HG03457 (cell line): ENCODE measurements around the gene TJP2.
"Not testable (repeated sequence)": the region's sequence is repeated elsewhere in the genome, so short reads cannot be mapped to it uniquely, and the experiment has no call there.

ENCODE experiments used
- ATAC-seq: cut with Tn5 transposase; IDR thresholded peaks from one replicate; pipeline ENCODE4 v1.9.1; 2021; ENCODE audit warnings: moderate number of reproducible peaks; ENCODE audit not compliant: unreplicated experiment

Gene TJP2

GRCh38 chr9:69157751-69158466 lies 16.2 kb upstream of the TJP2 start:
- no peak for ATAC-seq

- no peak for ATAC-seq
Measured at GRCh38 chr9:69158471-69158870, 15.6 kb upstream of the TJP2 start.

GRCh38 chr9:69164573-69164972 lies 9.5 kb upstream of the TJP2 start:
- ATAC-seq = not testable (repeated sequence)

GRCh38 chr9:69165581-69165980 lies 8.5 kb upstream of the TJP2 start:
- ATAC-seq = no peak

- ATAC-seq = no peak
Measured at GRCh38 chr9:69168709-69169217, 5.3 kb upstream of the TJP2 start.

- ATAC-seq = no peak
Measured at GRCh38 chr9:69170231-69170630, 3.8 kb upstream of the TJP2 start.

GRCh38 chr9:69171049-69171448 lies 3.0 kb upstream of the TJP2 start:
- ATAC-seq = no peak

- ATAC-seq = no peak
Measured at GRCh38 chr9:69171517-69171916, 2.6 kb upstream of the TJP2 start.

GRCh38 chr9:69172895-69173294 lies 1.2 kb upstream of the TJP2 start:
- no peak for ATAC-seq

- no peak for ATAC-seq
Measured at GRCh38 chr9:69173497-69173890, 583 bp upstream of the TJP2 start.

GRCh38 chr9:69174616-69175463 lies 763 bp downstream of the TJP2 start:
- peak; percentile 57 for ATAC-seq

- no peak for ATAC-seq
Measured at GRCh38 chr9:69175486-69175885, 1.4 kb downstream of the TJP2 start.

- ATAC-seq = no peak
Measured at GRCh38 chr9:69176471-69177171, 2.5 kb downstream of the TJP2 start.

GRCh38 chr9:69178583-69179011 lies 4.5 kb downstream of the TJP2 start:
- ATAC-seq = no peak

GRCh38 chr9:69179037-69179436 lies 5.0 kb downstream of the TJP2 start:
- ATAC-seq = no peak

GRCh38 chr9:69180200-69180599 lies 6.1 kb downstream of the TJP2 start:
- ATAC-seq = no peak

GRCh38 chr9:69180670-69181069 lies 6.6 kb downstream of the TJP2 start:
- no peak for ATAC-seq

GRCh38 chr9:69181908-69182353 lies 7.9 kb downstream of the TJP2 start:
- ATAC-seq = no peak

GRCh38 chr9:69184266-69184665 lies 10.2 kb downstream of the TJP2 start:
- ATAC-seq = no peak

GRCh38 chr9:69186841-69187611 lies 12.9 kb downstream of the TJP2 start:
- no peak for ATAC-seq

- no peak for ATAC-seq
Measured at GRCh38 chr9:69188975-69189374, 14.9 kb downstream of the TJP2 start.
